ENCODE data around the gene CNTNAP2. TPM values are rescaled to one million over a fixed set of nuclear protein-coding genes. Genes with fewer than 3 reads are reported as not detected.

CNTNAP2 gene
- total and polyA plus RNA-seq, 2 of the 13 experiments (the other 11 are each of a cell fraction or from before 2014, with no cell fraction given): 0.40 to 0.42 TPM

DNA sequence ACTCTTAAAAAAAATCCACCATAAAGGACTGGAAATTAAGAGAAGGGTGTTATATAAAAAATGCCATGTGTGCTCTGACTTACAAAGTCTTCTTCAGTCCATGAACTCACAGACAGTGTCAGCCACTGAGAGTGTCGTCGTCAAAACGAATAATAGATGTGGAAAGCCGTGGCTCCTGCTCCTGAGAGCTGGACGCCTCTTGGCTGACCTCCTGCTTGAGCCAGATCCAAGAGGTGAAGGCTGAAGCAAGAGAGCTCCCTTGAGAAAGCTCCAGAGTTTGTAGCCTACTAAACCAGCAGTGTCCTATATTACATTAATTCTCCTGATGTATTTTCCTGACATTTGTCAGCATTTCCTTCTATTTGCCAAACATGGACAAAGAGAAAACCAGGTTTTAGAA lies 2239.7 kb downstream of the CNTNAP2 start (continued):
- TF ChIP-seq, protein P1, sequence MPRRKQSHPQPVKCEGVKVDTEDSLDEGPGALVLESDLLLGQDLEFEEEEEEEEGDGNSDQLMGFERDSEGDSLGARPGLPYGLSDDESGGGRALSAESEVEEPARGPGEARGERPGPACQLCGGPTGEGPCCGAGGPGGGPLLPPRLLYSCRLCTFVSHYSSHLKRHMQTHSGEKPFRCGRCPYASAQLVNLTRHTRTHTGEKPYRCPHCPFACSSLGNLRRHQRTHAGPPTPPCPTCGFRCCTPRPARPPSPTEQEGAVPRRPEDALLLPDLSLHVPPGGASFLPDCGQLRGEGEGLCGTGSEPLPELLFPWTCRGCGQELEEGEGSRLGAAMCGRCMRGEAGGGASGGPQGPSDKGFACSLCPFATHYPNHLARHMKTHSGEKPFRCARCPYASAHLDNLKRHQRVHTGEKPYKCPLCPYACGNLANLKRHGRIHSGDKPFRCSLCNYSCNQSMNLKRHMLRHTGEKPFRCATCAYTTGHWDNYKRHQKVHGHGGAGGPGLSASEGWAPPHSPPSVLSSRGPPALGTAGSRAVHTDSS (CRISPR knock-in tag; conservative IDR thresholded peaks at IDR 0.05): no peak
- TF ChIP-seq JUNB (CRISPR knock-in tag; IDR thresholded peaks at IDR 0.05; ENCODE audit: borderline replicate concordance): no peak

DNA sequence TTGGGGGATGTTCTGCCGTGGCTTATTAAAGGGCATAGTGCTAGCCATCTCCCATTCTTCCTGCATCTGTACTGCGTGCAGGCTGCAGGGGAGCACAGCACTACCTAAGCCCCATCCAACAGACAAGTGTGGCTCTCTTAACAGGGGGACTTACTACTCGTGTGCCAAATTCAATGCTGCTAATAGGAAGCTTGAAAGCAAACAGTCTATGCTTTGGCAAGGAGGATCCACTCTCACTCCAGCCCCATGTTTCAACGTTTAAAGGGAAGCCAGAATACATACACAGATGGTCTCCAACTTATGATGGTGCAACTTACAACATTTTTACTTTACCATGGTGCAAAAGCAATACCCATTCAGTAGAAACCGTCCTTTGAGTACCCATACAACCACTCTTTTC lies 2245.9 kb downstream of the CNTNAP2 start:
- no TSS peak for BruUV-seq (replicated peaks)
- WGBS (ENCODE audit: low lambda C conversion rate): 52% methylated on average over 5 of the region's 5 CpGs
- H3K9ac ChIP-seq (ENCODE audit: insufficient read depth, low read depth, low read length): no peak overlapping the region
- in situ Hi-C loops (cut with HindIII; ENCODE audit: extremely low pct_ligation_motif_present, low pct_unique_long_range_greater_than_20kb) (no loop called here), intact Hi-C loops (cut with micrococcal nuclease; ENCODE audit: unreplicated experiment) (no loop called here)
- H3K4me3 ChIP-seq (replicated peaks in 1 of 3; ENCODE audit: insufficient read depth in 1 of 3, low read depth in 2 of 3, low read length in 3 of 3): no peak overlapping the region
- H3K36me3 ChIP-seq (replicated peaks in 1 of 2; ENCODE audit: control insufficient read depth in 1 of 2, insufficient read depth in 2 of 2, low read length in 2 of 2): no peaks in the 10 kb centered on the region
- no peaks in the 10 kb centered on the region for H3K27me3 ChIP-seq (ENCODE audit: control insufficient read depth in 1 of 2, insufficient read depth in 2 of 2, low read length in 2 of 2)
- H3K4me2 ChIP-seq (ENCODE audit: low read depth, low read length): no peak overlapping the region
- no peaks in the 10 kb centered on the region for H3K9me3 ChIP-seq (ENCODE audit: low read length)
- H4K20me1 ChIP-seq (ENCODE audit: insufficient read depth, low read length): no peaks in the 10 kb centered on the region
- DNase-seq (ENCODE audit: low spot score): no peak
- H3K4me1 ChIP-seq (ENCODE audit: insufficient read depth, low read length): no peaks in the 10 kb centered on the region
- no peak overlapping the region for H3K27ac ChIP-seq (ENCODE audit: extremely low read length, insufficient read depth, low read length)
- no peak for ATAC-seq
- H3K79me2 ChIP-seq (ENCODE audit: insufficient read depth, low read length): no peaks in the 10 kb centered on the region
- POLR2A ChIA-PET: no interaction called here
- H2AFZ ChIP-seq (ENCODE audit: low read length): no peak overlapping the region
- TF ChIP-seq, protein P2, sequence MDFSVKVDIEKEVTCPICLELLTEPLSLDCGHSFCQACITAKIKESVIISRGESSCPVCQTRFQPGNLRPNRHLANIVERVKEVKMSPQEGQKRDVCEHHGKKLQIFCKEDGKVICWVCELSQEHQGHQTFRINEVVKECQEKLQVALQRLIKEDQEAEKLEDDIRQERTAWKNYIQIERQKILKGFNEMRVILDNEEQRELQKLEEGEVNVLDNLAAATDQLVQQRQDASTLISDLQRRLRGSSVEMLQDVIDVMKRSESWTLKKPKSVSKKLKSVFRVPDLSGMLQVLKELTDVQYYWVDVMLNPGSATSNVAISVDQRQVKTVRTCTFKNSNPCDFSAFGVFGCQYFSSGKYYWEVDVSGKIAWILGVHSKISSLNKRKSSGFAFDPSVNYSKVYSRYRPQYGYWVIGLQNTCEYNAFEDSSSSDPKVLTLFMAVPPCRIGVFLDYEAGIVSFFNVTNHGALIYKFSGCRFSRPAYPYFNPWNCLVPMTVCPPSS (IDR thresholded peaks at IDR 0.05): no peak
- TF ChIP-seq, protein P3, sequence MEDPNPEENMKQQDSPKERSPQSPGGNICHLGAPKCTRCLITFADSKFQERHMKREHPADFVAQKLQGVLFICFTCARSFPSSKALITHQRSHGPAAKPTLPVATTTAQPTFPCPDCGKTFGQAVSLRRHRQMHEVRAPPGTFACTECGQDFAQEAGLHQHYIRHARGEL (CRISPR knock-in tag; IDR thresholded peaks at IDR 0.05): no peak
- TF ChIP-seq ZNF33B (CRISPR knock-in tag; IDR thresholded peaks at IDR 0.05) (no peak), WIZ (CRISPR knock-in tag; IDR thresholded peaks at IDR 0.05) (no peak), SNAPC2 (CRISPR knock-in tag; IDR thresholded peaks at IDR 0.05) (no peak), ATF1 (CRISPR knock-in tag; IDR thresholded peaks at IDR 0.05) (no peak), ZNF572 (CRISPR knock-in tag; IDR thresholded peaks at IDR 0.05) (no peak)
- CTCF ChIA-PET (ENCODE audit: low intra/inter-chr PET ratio, low total read pairs): no interaction called here
- no peak for FAIRE-seq
